HCT116 (cell line): ENCODE results near the gene TMEM254. TPM values are rescaled to one million over a fixed set of nuclear protein-coding genes. Genes with fewer than 3 reads are reported as not detected.
A peak's percentile ranks its signal among the peaks of the same experiment; 100 is the strongest.

ENCODE experiments used
- ATAC-seq: fragments of 200-7000 bp; cut with Tn5 transposase; 2 replicates; pipeline ENCODE4 v1.9.1; 2020; ENCODE audit warnings: mild to moderate bottlenecking, moderate library complexity
- BruUV-seq: library from RNA; stranded (reverse); fragments of 400-500 nt; replicated peaks from 2 replicates; lab custom pipeline; 2021; lab: Mats Ljungman, UMichigan
- CTCF ChIA-PET: fragments of 300-600 bp; sonication (Branson Sonifier 250); formaldehyde crosslinking; loops from one replicate; lab custom pipeline; 2021; ENCODE audit warnings: antibody characterized with exemption; lab: Charles Lee
- POLR2A ChIA-PET: fragments of 300-600, 350-600 bp; sonication (Branson Sonifier 250); formaldehyde crosslinking; loops from one replicate; lab custom pipeline; 2021; ENCODE audit warnings: antibody characterized with exemption; lab: Charles Lee
- RAD21 ChIA-PET, 2 experiments: fragments of 300-600 bp; sonication (Branson Sonifier 250); formaldehyde crosslinking; loops; one replicate each; lab custom pipeline; 2023; ENCODE audit warnings: low total read pairs in 2 of 2; ENCODE audit not compliant: uncharacterized antibody in 2 of 2, unreplicated experiment in 2 of 2, low non-redundant PET in 1 of 2; lab: Charles Lee
- DNase-seq: peaks from one replicate; pipeline ENCODE4 v3.0.0-alpha.2; 2010; ENCODE audit warnings: low read depth, low spot score
- H2AFZ ChIP-seq: fragments of 200-600 bp; shearing (Covaris generic), sonication (generic); 2 replicates; pipeline ENCODE4 v1.6.1; 2017; ENCODE audit warnings: low read depth, mixed run types, mixed read lengths, antibody characterized with exemption, low read length; ENCODE audit not compliant: poor library complexity, severe bottlenecking
- H3K27ac ChIP-seq: 2 replicates; pipeline ENCODE4 v1.5.1; 2012; ENCODE audit warnings: low read depth, low read length
- H3K27me3 ChIP-seq: fragments of 200-600 bp; sonication (generic); 2 replicates; pipeline ENCODE4 v1.6.1; 2016; ENCODE audit warnings: mixed run types, low read length, mixed read lengths; ENCODE audit not compliant: insufficient read depth
- H3K36me3 ChIP-seq, 2 experiments: fragments of 200-500 bp in 1 of 2; fragments of 200-600 bp in 1 of 2; sonication (Bioruptor generic) in 1 of 2; sonication (generic) in 1 of 2; 2 replicates each; pipeline versions ENCODE4 v1.5.1 to v1.6.1; 2014 to 2016; ENCODE audit warnings: low read length in 2 of 2, inconsistent platforms in 1 of 2, mixed read lengths in 1 of 2, mixed run types in 1 of 2; ENCODE audit not compliant: insufficient read depth in 2 of 2, control insufficient read depth in 1 of 2
- H3K4me1 ChIP-seq, 2 experiments: fragments of 200-600 bp in 1 of 2; sonication (generic) in 1 of 2; 2 replicates each; pipeline versions ENCODE4 v1.5.1 to v1.6.1; 2012 to 2017; ENCODE audit warnings: low read length in 2 of 2, inconsistent platforms in 1 of 2, mild to moderate bottlenecking in 1 of 2, mixed read lengths in 1 of 2, mixed run types in 1 of 2, moderate library complexity in 1 of 2; ENCODE audit not compliant: insufficient read depth in 2 of 2, control insufficient read depth in 1 of 2
- H3K4me2 ChIP-seq: fragments of 200-600 bp; sonication (generic); 2 replicates; pipeline ENCODE4 v1.6.1; 2017; ENCODE audit warnings: mixed run types, low read length, mixed read lengths
- H3K4me3 ChIP-seq, 2 experiments: fragments of 200-600 bp in 1 of 2; sonication (generic) in 1 of 2; replicated peaks in 1 of 2; 2 replicates each; pipeline ENCODE4 v1.5.1; 2011 to 2016; ENCODE audit warnings: low read length in 2 of 2, control low read depth in 1 of 2, low read depth in 1 of 2, mild to moderate bottlenecking in 1 of 2, mixed read lengths in 1 of 2, mixed run types in 1 of 2
- H3K79me2 ChIP-seq: fragments of 200-600 bp; sonication (generic); 2 replicates; pipeline ENCODE4 v1.6.1; 2017; ENCODE audit warnings: mild to moderate bottlenecking, mixed run types, low read length, moderate library complexity, mixed read lengths; ENCODE audit not compliant: insufficient read depth
- H3K9ac ChIP-seq: fragments of 200-600 bp; sonication (generic); 2 replicates; pipeline ENCODE4 v1.6.1; 2016; ENCODE audit warnings: low read length, mixed read lengths
- H3K9me2 ChIP-seq: fragments of 200-600 bp; sonication (generic), shearing (Covaris generic); 2 replicates; pipeline ENCODE4 v1.6.1; 2017; ENCODE audit warnings: mixed run types, mild to moderate bottlenecking, moderate library complexity; ENCODE audit not compliant: insufficient read depth
- H3K9me3 ChIP-seq, 2 experiments: fragments of 200-500 bp in 1 of 2; fragments of 200-600 bp in 1 of 2; sonication (Bioruptor generic) in 1 of 2; sonication (generic) in 1 of 2; 2 replicates each; pipeline ENCODE4 v1.6.1; 2014 to 2017; ENCODE audit warnings: low read length in 2 of 2, mixed read lengths in 2 of 2, inconsistent platforms in 1 of 2, low read depth in 1 of 2, mild to moderate bottlenecking in 1 of 2, mixed run types in 1 of 2, moderate library complexity in 1 of 2; ENCODE audit not compliant: control insufficient read depth in 1 of 2, insufficient read depth in 1 of 2
- H4K20me1 ChIP-seq: fragments of 200-600 bp; sonication (generic), shearing (Covaris generic); 2 replicates; pipeline ENCODE4 v1.6.1; 2017; ENCODE audit warnings: mixed run types, mild to moderate bottlenecking, moderate library complexity; ENCODE audit not compliant: insufficient read depth
- CBX3 ChIP-seq: IDR thresholded peaks from 2 replicates; pipeline ENCODE4 v1.6.1; 2012; ENCODE audit warnings: low read depth
- FOSL1 ChIP-seq: IDR thresholded peaks from 2 replicates; pipeline ENCODE4 v1.6.1; 2012; ENCODE audit warnings: low read depth
- TCF7L2 ChIP-seq: IDR thresholded peaks from 2 replicates; pipeline ENCODE4 v1.7.0; 2011; ENCODE audit warnings: borderline replicate concordance, inconsistent platforms; ENCODE audit not compliant: insufficient read depth, insufficient read length; ENCODE audit errors: extremely low read depth
- YY1 ChIP-seq: IDR thresholded peaks from 2 replicates; pipeline ENCODE4 v1.6.1; 2011; ENCODE audit warnings: low read length, low read depth, moderate library complexity, mild to moderate bottlenecking; ENCODE audit not compliant: insufficient replicate concordance; ENCODE audit errors: extremely low read depth
- ZNF274 ChIP-seq: fragments of 200-500 bp; sonication (Bioruptor generic); IDR thresholded peaks from 2 replicates; pipeline ENCODE4 v1.6.1; 2014; ENCODE audit warnings: mild to moderate bottlenecking, low read depth, low read length, inconsistent platforms
- intact Hi-C: fragments of 100-400 bp; cut with micrococcal nuclease; formaldehyde crosslinking; loops from 2 replicates; pipeline ENCODE4 v1.10.0; 2022
- total RNA-seq: library from RNA; stranded (reverse); gene quantifications from one replicate; pipeline ENCODE4 v1.2.1, GENCODE V29; 2021; ENCODE audit not compliant: unreplicated experiment

TMEM254 gene
- total RNA-seq, 1 experiment from 2014 or later = 12.1 TPM

DNA sequence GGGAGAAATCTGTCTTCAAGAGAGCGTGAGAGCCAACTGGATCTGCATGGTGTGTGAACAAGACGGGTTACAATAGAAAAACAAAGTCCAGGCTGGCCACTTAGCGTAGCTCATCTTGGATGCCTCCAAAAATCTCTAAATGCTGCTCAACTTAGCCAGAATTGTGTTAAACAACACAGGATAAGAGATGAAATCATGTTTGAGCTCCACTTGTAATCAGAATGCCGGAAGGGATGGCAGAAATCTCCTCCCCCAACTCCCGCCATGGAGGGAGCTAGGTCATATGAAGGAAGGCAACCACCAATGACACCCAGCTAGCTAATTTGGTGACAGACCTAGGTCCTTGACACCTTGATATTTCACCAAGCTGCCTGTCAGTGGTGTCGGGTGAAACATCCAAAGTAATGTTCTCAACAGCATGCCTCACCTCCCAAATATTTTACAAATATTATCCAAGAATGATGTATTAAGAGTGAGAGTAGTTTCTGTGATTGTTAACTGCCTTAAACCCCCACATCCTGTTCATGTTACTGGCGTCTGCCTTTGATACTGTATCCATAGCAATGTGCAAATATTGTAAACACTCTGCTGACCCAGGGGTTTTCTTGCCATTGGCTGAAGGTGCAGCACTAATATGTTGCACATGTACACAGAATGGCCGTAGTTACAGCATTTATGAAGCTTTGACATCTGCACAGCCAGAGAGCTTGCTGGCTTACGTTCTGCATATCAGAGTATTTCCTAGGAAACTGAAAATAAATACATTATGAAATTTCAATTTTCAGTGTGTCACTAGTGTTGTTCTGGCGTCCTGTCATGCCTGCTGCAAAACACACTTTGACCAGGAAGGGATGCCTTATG lies 25.8 kb downstream of the TMEM254 start:
- Histone ChIP-seq H3K4me2 (no peak overlapping the region), H3K9me2 (no peaks in the 10 kb centered on the region), H3K36me3 (no peaks in the 10 kb centered on the region), H3K27ac (no peak overlapping the region), H3K4me1 (no peaks in the 10 kb centered on the region), H3K9me3 (peaks cover 8 to 15% of the 10 kb centered on the region in 2 experiments; a peak in 2 of 4 replicates), H3K79me2 (no peaks in the 10 kb centered on the region), H4K20me1 (no peaks in the 10 kb centered on the region), H2AFZ (no peak overlapping the region), H3K9ac (no peak overlapping the region), H3K27me3 (no peaks in the 10 kb centered on the region), H3K4me3 (no peak overlapping the region)
- ChIA-PET POLR2A (no interaction called here), RAD21 (interaction anchor here in 1 of 2 experiments (0.6 kb wide), 1 partner anchor 14 kb away, joined by 3 read pairs; no protein-coding TSS in a partner anchor), CTCF (no interaction called here)
- intact Hi-C loops = no loop called here
- no TSS peak for BruUV-seq
- DNase-seq (no peak), ATAC-seq (no peak)
- TF ChIP-seq TCF7L2 (no peak), FOSL1 (no peak)

DNA sequence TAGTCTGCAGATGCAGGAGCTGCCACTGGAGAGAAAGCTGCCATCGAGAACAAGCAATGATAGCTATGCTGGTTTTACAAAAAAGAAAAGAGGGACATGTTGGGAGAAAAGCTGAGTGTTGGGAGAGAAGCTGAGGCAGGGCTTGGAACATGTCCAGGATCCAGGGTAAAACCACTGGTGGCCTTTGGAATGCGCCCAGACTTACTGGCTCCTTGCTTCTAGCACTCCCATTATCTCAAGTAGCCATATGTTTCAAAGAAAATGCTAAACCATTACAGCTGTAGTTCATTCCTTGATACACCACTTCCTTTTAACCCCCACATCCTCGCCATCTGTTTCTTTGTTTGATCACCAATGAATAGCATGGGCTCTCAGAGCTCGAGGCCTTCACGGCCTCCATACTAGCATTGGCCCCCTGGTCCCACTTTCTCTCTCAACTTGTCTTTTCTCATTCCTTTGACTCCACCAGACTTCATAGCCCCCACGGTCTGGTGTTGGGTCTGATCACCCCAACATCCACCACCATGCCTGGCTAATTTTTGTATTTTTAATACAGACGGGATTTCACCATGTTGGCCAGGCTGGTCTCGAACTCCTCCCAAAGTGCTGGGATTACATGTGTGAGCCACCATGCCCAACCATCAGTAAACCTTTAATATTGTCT lies 30.2 kb downstream of the TMEM254 start:
- Histone ChIP-seq H4K20me1 (no peaks in the 10 kb centered on the region), H3K9ac (no peak overlapping the region), H2AFZ (no peak overlapping the region), H3K9me3 (peaks cover 12 to 15% of the 10 kb centered on the region in 2 experiments; a peak in 2 of 4 replicates), H3K27me3 (no peaks in the 10 kb centered on the region), H3K36me3 (no peaks in the 10 kb centered on the region), H3K4me3 (no peak overlapping the region), H3K9me2 (no peaks in the 10 kb centered on the region), H3K27ac (no peak overlapping the region), H3K4me2 (no peak overlapping the region), H3K79me2 (no peaks in the 10 kb centered on the region), H3K4me1 (no peaks in the 10 kb centered on the region)
- ChIA-PET CTCF (no interaction called here), POLR2A (no interaction called here), RAD21 (no interaction called here)
- intact Hi-C loops = no loop called here
- no peak for ATAC-seq
- TF ChIP-seq CBX3 = peak; percentile 63
- peak; percentile 6 for TF ChIP-seq YY1
- TF ChIP-seq ZNF274 = no peak
- peak; percentile 4 for DNase-seq
- no TSS peak for BruUV-seq
